Mesothelial cell of epicardium (in vitro differentiated cells): ENCODE measurements around the gene SYNE3. TPM values are rescaled to one million over a fixed set of nuclear protein-coding genes. Genes with fewer than 3 reads are reported as not detected.

Source experiments
- DNase-seq, 2 experiments: peaks; one replicate each; pipeline ENCODE4 v3.0.0; 2021; ENCODE audit warnings: low spot score in 2 of 2; ENCODE audit not compliant: unreplicated experiment in 2 of 2
- H3K27ac Mint-ChIP-seq: 2 replicates; pipeline ENCODE4 v1.8.0; 2021; ENCODE audit warnings: mixed read lengths
- H3K27me3 Mint-ChIP-seq: 2 replicates; pipeline ENCODE4 v1.8.0; 2021; ENCODE audit warnings: low read depth, mixed read lengths
- H3K36me3 Mint-ChIP-seq: 2 replicates; pipeline ENCODE4 v1.8.0; 2021; ENCODE audit warnings: mixed read lengths
- H3K4me1 Mint-ChIP-seq: 2 replicates; pipeline ENCODE4 v1.8.0; 2021; ENCODE audit warnings: mixed read lengths
- H3K4me3 Mint-ChIP-seq: 2 replicates; pipeline ENCODE4 v1.8.0; 2021; ENCODE audit warnings: mild to moderate bottlenecking, moderate library complexity, mixed read lengths
- H3K9me3 Mint-ChIP-seq: 2 replicates; pipeline ENCODE4 v1.8.0; 2021; ENCODE audit warnings: mixed read lengths
- CTCF ChIP-seq: fragments of 200-600 bp; sonication (generic); IDR thresholded peaks from one replicate; pipeline ENCODE4 v1.5.0; 2021; ENCODE audit warnings: antibody characterized with exemption; ENCODE audit not compliant: unreplicated experiment
- total RNA-seq: library from RNA; stranded (reverse); gene quantifications from 3 replicates; pipeline ENCODE4 v1.2.1, GENCODE V29; 2021

Gene SYNE3
- total RNA-seq, 1 donor from 2014 or later = 1.9 TPM

GRCh38 chr14:95484296-95484695 lies 32.2 kb downstream of the SYNE3 start:
- Mint-ChIP-seq H3K4me3 (no peak overlapping the region), H3K36me3 (no peaks in the 10 kb centered on the region), H3K27ac (no peak overlapping the region), H3K9me3 (no peaks in the 10 kb centered on the region), H3K4me1 (no peaks in the 10 kb centered on the region), H3K27me3 (peaks cover 36% of the 10 kb centered on the region)
- no peak for DNase-seq
- TF ChIP-seq CTCF = no peak

- Mint-ChIP-seq H3K4me1 (no peaks in the 10 kb centered on the region), H3K27me3 (peaks cover 36% of the 10 kb centered on the region), H3K36me3 (no peaks in the 10 kb centered on the region), H3K27ac (no peak overlapping the region), H3K4me3 (no peak overlapping the region), H3K9me3 (no peaks in the 10 kb centered on the region)
- DNase-seq = no peak
- no peak for TF ChIP-seq CTCF
Observed at GRCh38 chr14:95483309-95484165, 32.9 kb downstream of the SYNE3 start.

- Mint-ChIP-seq H3K36me3 (no peaks in the 10 kb centered on the region), H3K27me3 (peaks cover 33% of the 10 kb centered on the region), H3K4me1 (no peaks in the 10 kb centered on the region), H3K9me3 (no peaks in the 10 kb centered on the region), H3K27ac (no peak overlapping the region), H3K4me3 (no peak overlapping the region)
- TF ChIP-seq CTCF = no peak
- DNase-seq = no peak
Observed at GRCh38 chr14:95482627-95483308, 33.7 kb downstream of the SYNE3 start.

GRCh38 chr14:95481391-95482022 lies 34.9 kb downstream of the SYNE3 start:
- Mint-ChIP-seq H3K27me3 (peaks cover 29% of the 10 kb centered on the region), H3K27ac (no peak overlapping the region), H3K4me1 (no peaks in the 10 kb centered on the region), H3K4me3 (no peak overlapping the region), H3K36me3 (no peaks in the 10 kb centered on the region), H3K9me3 (no peaks in the 10 kb centered on the region)
- no peak for TF ChIP-seq CTCF
- DNase-seq = no peak

GRCh38 chr14:95480887-95481226 lies 35.6 kb downstream of the SYNE3 start:
- no peak overlapping the region for H3K27ac Mint-ChIP-seq
- no peak for TF ChIP-seq CTCF
- H3K27me3 Mint-ChIP-seq = peaks cover 22% of the 10 kb centered on the region
- no peak overlapping the region for H3K4me3 Mint-ChIP-seq
- no peaks in the 10 kb centered on the region for H3K4me1 Mint-ChIP-seq
- no peak for DNase-seq
- H3K36me3 Mint-ChIP-seq = no peaks in the 10 kb centered on the region
- no peaks in the 10 kb centered on the region for H3K9me3 Mint-ChIP-seq
